AG04449 (cell line): ENCODE results near the gene MAST4.
"Not testable (repeated sequence)": the region's sequence is repeated elsewhere in the genome, so short reads cannot be mapped to it uniquely, and the experiment has no call there.

ENCODE experiments used
- CTCF ChIA-PET: fragments of 350-600 bp; formaldehyde crosslinking; extraction: SDS; loops from one replicate; lab custom pipeline; 2021; ENCODE audit warnings: antibody characterized with exemption; lab: Yijun Ruan, JAX
- POLR2A ChIA-PET: fragments of 400-600, 350-600 bp; formaldehyde crosslinking; extraction: SDS; loops from one replicate; lab custom pipeline; 2020; ENCODE audit warnings: antibody characterized with exemption, inconsistent platforms; lab: Yijun Ruan, JAX
- DNase-seq: peaks from one replicate; pipeline ENCODE4 v3.0.0-alpha.2; 2010; ENCODE audit warnings: low read depth, low spot score
- H3K4me3 ChIP-seq: 2 replicates; pipeline ENCODE4 v1.5.1; 2011; ENCODE audit warnings: low read depth, mild to moderate bottlenecking, control low read depth, low read length
- TF ChIP-seq, protein P1 (sequence below): IDR thresholded peaks from one replicate; pipeline ENCODE4 v1.5.1; 2011; ENCODE audit warnings: mild to moderate bottlenecking, moderate library complexity, low read length, control low read depth, inconsistent platforms; ENCODE audit not compliant: insufficient read depth; ENCODE audit errors: missing control alignments

The MAST4 gene

DNA sequence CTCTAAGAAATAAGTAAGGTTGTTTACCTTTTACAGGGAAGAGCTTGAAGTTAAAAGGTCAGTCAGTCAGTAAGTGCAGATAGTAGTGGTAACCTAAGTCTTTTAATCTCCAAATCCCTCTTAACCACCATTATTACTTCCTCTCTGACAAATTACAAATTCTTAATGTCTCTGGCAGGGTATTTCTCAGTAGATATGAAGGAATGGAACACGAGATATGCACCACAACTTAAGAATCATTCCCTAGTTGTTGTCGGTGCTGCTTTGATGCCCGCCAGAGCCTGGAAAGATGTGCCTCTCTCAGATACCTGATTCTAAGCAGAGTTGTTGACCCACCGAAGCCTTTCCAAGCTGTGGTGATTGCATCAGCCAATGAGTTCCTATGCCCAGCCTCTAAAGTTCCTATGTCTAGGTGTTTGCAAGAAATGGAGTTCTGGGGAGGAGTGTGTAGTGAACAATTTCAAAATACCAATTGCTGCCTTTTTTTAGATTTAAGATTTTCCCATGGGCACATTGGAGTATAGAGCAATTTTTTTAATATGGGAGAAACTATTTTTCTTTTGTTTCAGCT is 521.9 kb downstream of the MAST4 start:
- ChIA-PET CTCF (interaction anchor here (1.0 kb wide), 1 partner anchor 91 kb away, joined by 4 read pairs; no protein-coding TSS in a partner anchor), POLR2A (no interaction called here)
- no peak overlapping the region for H3K4me3 ChIP-seq
- DNase-seq = no peak
- TF ChIP-seq, protein P1, sequence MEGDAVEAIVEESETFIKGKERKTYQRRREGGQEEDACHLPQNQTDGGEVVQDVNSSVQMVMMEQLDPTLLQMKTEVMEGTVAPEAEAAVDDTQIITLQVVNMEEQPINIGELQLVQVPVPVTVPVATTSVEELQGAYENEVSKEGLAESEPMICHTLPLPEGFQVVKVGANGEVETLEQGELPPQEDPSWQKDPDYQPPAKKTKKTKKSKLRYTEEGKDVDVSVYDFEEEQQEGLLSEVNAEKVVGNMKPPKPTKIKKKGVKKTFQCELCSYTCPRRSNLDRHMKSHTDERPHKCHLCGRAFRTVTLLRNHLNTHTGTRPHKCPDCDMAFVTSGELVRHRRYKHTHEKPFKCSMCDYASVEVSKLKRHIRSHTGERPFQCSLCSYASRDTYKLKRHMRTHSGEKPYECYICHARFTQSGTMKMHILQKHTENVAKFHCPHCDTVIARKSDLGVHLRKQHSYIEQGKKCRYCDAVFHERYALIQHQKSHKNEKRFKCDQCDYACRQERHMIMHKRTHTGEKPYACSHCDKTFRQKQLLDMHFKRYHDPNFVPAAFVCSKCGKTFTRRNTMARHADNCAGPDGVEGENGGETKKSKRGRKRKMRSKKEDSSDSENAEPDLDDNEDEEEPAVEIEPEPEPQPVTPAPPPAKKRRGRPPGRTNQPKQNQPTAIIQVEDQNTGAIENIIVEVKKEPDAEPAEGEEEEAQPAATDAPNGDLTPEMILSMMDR = no peak

DNA sequence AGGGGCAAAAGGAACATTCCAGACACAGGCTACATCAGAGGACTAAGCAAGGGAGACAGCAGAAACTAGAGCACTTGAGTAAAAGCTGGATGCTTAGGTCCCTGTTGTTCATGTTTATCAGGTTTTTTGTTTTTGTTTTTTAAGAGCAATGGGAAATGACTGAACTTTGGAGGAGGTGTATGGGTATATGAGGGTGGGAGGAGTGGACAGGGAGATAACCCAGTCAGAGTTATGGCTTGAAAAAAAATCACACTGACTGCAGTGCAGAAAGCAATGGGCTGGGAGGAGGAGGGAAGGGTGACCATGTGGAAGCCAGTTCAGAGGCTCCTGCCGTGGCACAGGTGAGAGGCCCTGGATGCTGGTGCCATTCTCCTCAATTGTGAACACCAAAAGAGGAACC is 522.8 kb downstream of the MAST4 start:
- DNase-seq = no peak
- ChIA-PET CTCF (no interaction called here), POLR2A (no interaction called here)

DNA sequence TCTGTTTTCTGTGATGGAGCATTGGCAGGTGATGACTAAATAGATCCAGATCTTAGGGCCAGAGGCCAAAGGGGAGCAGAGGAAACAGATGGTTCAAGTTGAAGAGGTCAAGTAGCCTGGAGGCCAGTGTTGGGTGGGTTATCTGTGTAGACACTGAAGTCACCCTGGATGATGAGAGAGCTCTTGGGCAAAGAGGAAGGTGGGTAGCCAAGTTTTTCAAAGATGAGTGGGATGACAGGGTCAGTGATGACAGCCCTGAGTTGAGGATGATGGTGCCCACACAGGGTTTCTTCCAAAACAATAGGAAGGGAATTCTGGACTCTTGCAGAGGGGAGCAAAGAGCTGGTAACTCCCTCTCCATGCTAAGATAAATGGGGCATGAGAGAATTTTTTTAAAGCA is 523.8 kb downstream of the MAST4 start:
- CTCF ChIA-PET = interaction anchor here (0.9 to 1.2 kb wide), 2 partner anchors 30 to 132 kb away, joined by 3 to 5 read pairs; no protein-coding TSS in a partner anchor

More for the DNA sequence above, 522.8 kb downstream of the MAST4 start:
- H3K4me3 ChIP-seq = no peak overlapping the region
- TF ChIP-seq, protein P1 = no peak

DNA sequence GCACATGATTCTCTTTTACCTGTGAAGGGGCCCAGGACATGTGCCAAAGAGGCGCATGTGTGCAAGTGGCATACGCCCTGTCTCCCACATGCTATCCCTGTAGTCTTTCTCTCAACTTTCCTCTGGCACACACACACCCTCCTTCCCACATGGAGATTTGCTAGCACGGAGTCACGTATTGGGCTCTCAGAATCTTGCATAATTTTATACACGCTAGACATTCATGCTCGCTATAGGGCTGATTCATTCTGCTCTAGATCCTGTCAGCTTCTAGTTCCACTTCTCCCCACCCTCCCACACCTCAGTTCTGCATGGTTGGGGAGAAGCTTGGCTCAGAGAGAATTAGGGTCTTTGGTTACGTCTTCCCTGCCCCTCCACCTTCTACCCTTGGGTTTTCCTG is 527.6 kb downstream of the MAST4 start:
- CTCF ChIA-PET = no interaction called here
- POLR2A ChIA-PET = no interaction called here
- no peak overlapping the region for H3K4me3 ChIP-seq
- TF ChIP-seq, protein P1 = no peak
- DNase-seq = no peak

More for the DNA sequence above, 523.8 kb downstream of the MAST4 start:
- no peak overlapping the region for H3K4me3 ChIP-seq
- POLR2A ChIA-PET = no interaction called here
- TF ChIP-seq, protein P1 = no peak
- no peak for DNase-seq

DNA sequence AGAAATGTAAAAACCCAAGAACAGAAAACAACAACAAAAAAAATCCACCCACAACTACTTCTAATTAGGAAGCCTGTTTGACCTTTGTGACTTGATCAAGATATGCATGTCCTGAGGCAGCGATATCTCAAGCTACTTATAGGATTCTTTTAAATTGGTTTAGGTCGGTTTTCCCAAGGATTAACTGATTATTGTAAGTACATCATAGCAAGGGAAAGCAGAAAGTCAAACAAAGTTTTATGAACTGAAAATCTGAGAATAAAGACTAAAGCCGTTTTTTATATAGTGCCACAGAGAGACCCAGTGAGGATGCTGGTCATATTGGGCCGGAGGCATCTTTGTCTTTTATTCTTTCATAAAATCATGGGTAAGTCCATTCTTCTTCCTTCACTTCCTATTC is 528.4 kb downstream of the MAST4 start:
- CTCF ChIA-PET = interaction anchor here (1.5 kb wide), 1 partner anchor 25 kb away, joined by 3 read pairs; no protein-coding TSS in a partner anchor
- TF ChIP-seq, protein P1 = no peak
- no peak for DNase-seq
- POLR2A ChIA-PET = no interaction called here
- no peak overlapping the region for H3K4me3 ChIP-seq

DNA sequence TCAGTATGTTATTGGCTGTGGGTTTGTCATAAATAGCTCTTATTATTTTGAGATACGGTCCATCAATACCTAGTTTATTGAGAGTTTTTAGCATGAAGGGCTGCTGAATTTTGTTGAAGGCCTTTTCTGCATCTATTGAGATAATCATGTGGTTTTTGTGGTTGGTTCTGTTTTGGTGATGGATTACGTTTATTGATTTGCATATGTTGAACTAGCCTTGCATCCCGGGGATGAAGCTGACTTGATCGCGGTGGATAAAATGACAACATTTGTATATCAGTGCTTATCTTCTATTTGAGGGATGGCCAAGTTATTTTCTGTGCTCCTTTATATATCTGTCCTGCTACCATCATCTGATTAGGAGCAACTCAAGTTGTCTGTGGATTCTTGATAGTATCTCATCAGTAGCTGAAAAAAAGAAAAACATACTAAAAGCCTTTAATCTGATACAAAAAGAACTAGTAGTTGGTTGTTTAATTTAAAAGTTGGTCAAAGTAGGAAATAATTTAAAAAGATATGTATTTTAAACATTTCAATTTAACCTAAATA is 531.2 kb downstream of the MAST4 start:
- CTCF ChIA-PET, POLR2A ChIA-PET, DNase-seq, H3K4me3 ChIP-seq: not testable (repeated sequence)

DNA sequence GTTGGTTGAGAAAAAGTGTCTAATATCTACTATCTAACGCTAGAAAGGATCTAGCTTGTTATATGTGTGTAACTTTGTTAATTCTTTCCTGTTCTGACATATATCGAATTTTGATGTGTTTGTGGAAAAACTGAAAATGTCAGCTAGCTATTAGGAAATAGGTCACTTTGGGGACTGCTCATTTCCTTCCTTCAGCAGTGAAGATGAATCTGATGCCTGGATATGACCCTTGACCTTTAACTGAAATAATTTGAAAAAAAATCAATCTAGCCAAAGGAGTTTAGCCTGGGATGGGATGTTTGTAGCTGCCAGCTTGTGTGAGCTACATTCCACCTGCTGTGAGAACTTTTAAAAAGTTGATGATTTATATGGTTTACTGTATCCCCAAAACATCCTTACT is 533.6 kb downstream of the MAST4 start:
- no peak overlapping the region for H3K4me3 ChIP-seq
- ChIA-PET POLR2A (no interaction called here), CTCF (interaction anchor here (0.9 to 1.3 kb wide), 2 partner anchors 33 to 140 kb away, joined by 3 read pairs; no protein-coding TSS in a partner anchor)
- no peak for DNase-seq
- TF ChIP-seq, protein P1 = no peak
